Esophagus squamous epithelium (tissue), 5 donors: ENCODE data around the gene SLC4A1. TPM values are rescaled to one million over a fixed set of nuclear protein-coding genes. Genes with fewer than 3 reads are reported as not detected.
A peak's percentile ranks its signal among the peaks of the same experiment; 100 is the strongest.

Source experiments
- DNase-seq: peaks from one replicate; lab custom pipeline; 2025; lab: John Stamatoyannopoulos, UW
- H3K27ac ChIP-seq, 4 donors: fragments of 200-600 bp; sonication (generic); one replicate each; pipeline ENCODE4 v1.5.1; 2016 to 2019; ENCODE audit warnings: mild to moderate bottlenecking in 1 of 4
- H3K27me3 ChIP-seq, 4 donors: fragments of 200-600 bp; sonication (generic); 1 replicate in 3 of 4; 2 replicates in 1 of 4; pipeline versions ENCODE4 v1.5.1 to v1.6.0; 2017 to 2021; ENCODE audit warnings: antibody characterized with exemption in 1 of 4
- H3K36me3 ChIP-seq, 3 donors: fragments of 200-600 bp; sonication (generic); one replicate each; pipeline ENCODE4 v1.5.1; 2016 to 2019
- H3K4me1 ChIP-seq, 3 donors: fragments of 200-600 bp; sonication (generic); one replicate each; pipeline ENCODE4 v1.5.1; 2017 to 2019
- H3K4me3 ChIP-seq, 4 donors: fragments of 200-600 bp; sonication (generic); 1 replicate in 3 of 4; 2 replicates in 1 of 4; pipeline ENCODE4 v1.5.1; 2016 to 2019; ENCODE audit warnings: mild to moderate bottlenecking in 2 of 4, moderate library complexity in 1 of 4
- H3K9me3 ChIP-seq, 3 donors: fragments of 200-600 bp; sonication (generic); one replicate each; pipeline ENCODE4 v1.5.1; 2016 to 2019
- CTCF ChIP-seq, 6 experiments: fragments of 450-650 bp in 4 of 6; fragments of 200-600 bp in 2 of 6; sonication (generic) in 2 of 6; IDR thresholded peaks; one replicate each; pipeline ENCODE4 v1.5.1; 2016 to 2019; ENCODE audit warnings: antibody characterized with exemption in 6 of 6, mild to moderate bottlenecking in 4 of 6, moderate library complexity in 4 of 6
- POLR2A ChIP-seq, 4 donors: fragments of 450-650 bp; IDR thresholded peaks; one replicate each; pipeline ENCODE4 v1.6.1; 2017; ENCODE audit warnings: antibody characterized with exemption in 4 of 4, mild to moderate bottlenecking in 4 of 4, moderate library complexity in 3 of 4
- WGBS, 2 donors: methylation state at CpG; one replicate each; pipeline ENCODE4 v1.1.5; 2018; 5-methylcytosine and 5-hydroxymethylcytosine counted together
- intact Hi-C: fragments of 100-400 bp; cut with DNase I; formaldehyde crosslinking; loops from one replicate; pipeline ENCODE4 v1.15.0; 2022
- total RNA-seq, 4 donors: library from RNA; depleted of rRNA; stranded (reverse); fragments of >200 nt; gene quantifications; one replicate each; pipeline ENCODE4 v1.1.0, GENCODE V29; 2016
- donor health status: DM: yes; HTN: yes; CAD: no.

The SLC4A1 gene
- total RNA-seq, 4 donors from 2014 or later, result not detected

GRCh38 chr17:44207743-44208142, 60.2 kb downstream of the SLC4A1 start:
- no peak for TF ChIP-seq CTCF (IDR thresholded peaks at IDR 0.05)
- no peak for TF ChIP-seq POLR2A (IDR thresholded peaks at IDR 0.05)
- Histone ChIP-seq H3K27ac (peak overlapping the region in 1 of 4 donors; percentile 39), H3K4me1 (peaks cover 21 to 68% (median 36%) of the 10 kb centered on the region in 3 donors), H3K4me3 (no peak overlapping the region), H3K36me3 (peaks cover 19 to 73% (median 21%) of the 10 kb centered on the region in 3 donors), H3K9me3 (no peaks in the 10 kb centered on the region), H3K27me3 (no peaks in the 10 kb centered on the region)
- intact Hi-C loops, result loop anchor here (10.0 kb wide), 1 partner anchor 297 kb away; the partner anchor contains the start of gene GPATCH8
- WGBS, 2 donors, result 60 to 100% methylated on average over 2 of the region's 5 CpGs
- DNase-seq, result no peak

GRCh38 chr17:44207319-44207718, 60.6 kb downstream of the SLC4A1 start:
- peaks cover 19 to 69% (median 21%) of the 10 kb centered on the region in 3 donors for H3K36me3 ChIP-seq
- no peak for TF ChIP-seq CTCF (IDR thresholded peaks at IDR 0.05)
- TF ChIP-seq POLR2A (IDR thresholded peaks at IDR 0.05), result no peak
- H3K27ac ChIP-seq, result no peak overlapping the region
- DNase-seq, result no peak
- no peak overlapping the region for H3K4me3 ChIP-seq
- H3K27me3 ChIP-seq, result no peaks in the 10 kb centered on the region
- 80 to 92% methylated on average over 13 to 14 of the region's 17 CpGs for WGBS, 2 donors
- H3K4me1 ChIP-seq, result peaks cover 21 to 66% (median 36%) of the 10 kb centered on the region in 3 donors
- intact Hi-C loops, result loop anchor here (10.0 kb wide), 1 partner anchor 297 kb away; the partner anchor contains the start of gene GPATCH8
- H3K9me3 ChIP-seq, result no peaks in the 10 kb centered on the region

- Histone ChIP-seq H3K27ac (no peak overlapping the region), H3K9me3 (no peaks in the 10 kb centered on the region), H3K4me1 (peaks cover 21 to 61% (median 36%) of the 10 kb centered on the region in 3 donors), H3K4me3 (no peak overlapping the region), H3K36me3 (peaks cover 19 to 64% (median 21%) of the 10 kb centered on the region in 3 donors), H3K27me3 (no peaks in the 10 kb centered on the region)
- TF ChIP-seq CTCF (IDR thresholded peaks at IDR 0.05) (no peak), POLR2A (IDR thresholded peaks at IDR 0.05) (no peak)
- intact Hi-C loops, result loop anchor here (10.0 kb wide), 1 partner anchor 298 kb away; the partner anchor contains the start of gene GPATCH8
- DNase-seq, result no peak
- WGBS, 2 donors, result 40 to 80% methylated on average over 1 to 6 of the region's 6 CpGs
These were observed 61.1 kb downstream of the SLC4A1 start for GRCh38 chr17:44206825-44207155.

GRCh38 chr17:44205962-44206824, 61.7 kb downstream of the SLC4A1 start:
- H3K27me3 ChIP-seq, result no peaks in the 10 kb centered on the region
- H3K4me3 ChIP-seq, result no peak overlapping the region
- H3K27ac ChIP-seq, result peak overlapping the region in 1 of 4 donors; percentile 44
- TF ChIP-seq CTCF (IDR thresholded peaks at IDR 0.05) (no peak), POLR2A (IDR thresholded peaks at IDR 0.05) (no peak)
- H3K9me3 ChIP-seq, result no peaks in the 10 kb centered on the region
- no peak for DNase-seq
- 25 to 46% methylated on average over 7 to 11 of the region's 13 CpGs for WGBS, 2 donors
- H3K36me3 ChIP-seq, result peaks cover 15 to 58% (median 19%) of the 10 kb centered on the region in 3 donors
- H3K4me1 ChIP-seq, result peaks cover 19 to 61% (median 36%) of the 10 kb centered on the region in 3 donors
- intact Hi-C loops, result loop anchor here (10.0 kb wide), 1 partner anchor 299 kb away; the partner anchor contains the start of gene GPATCH8

- WGBS, 2 donors, result 48 to 90% methylated on average over 2 to 5 of the region's 5 CpGs
- no peak for TF ChIP-seq CTCF (IDR thresholded peaks at IDR 0.05)
- TF ChIP-seq POLR2A (IDR thresholded peaks at IDR 0.05), result no peak
- intact Hi-C loops, result loop anchor here (10.0 kb wide), 1 partner anchor 300 kb away; the partner anchor contains the start of gene GPATCH8
- Histone ChIP-seq H3K27me3 (no peaks in the 10 kb centered on the region), H3K36me3 (peaks cover 5 to 40% (median 19%) of the 10 kb centered on the region in 3 donors), H3K4me1 (peaks cover 17 to 52% (median 27%) of the 10 kb centered on the region in 3 donors), H3K9me3 (no peaks in the 10 kb centered on the region), H3K4me3 (no peak overlapping the region), H3K27ac (peak overlapping the region; percentile 3 to 44 (median 10))
- DNase-seq, result no peak
These were observed 63.5 kb downstream of the SLC4A1 start for GRCh38 chr17:44204441-44204882.
